ENCODE results near the gene NDUFA13. TPM values are rescaled to one million over a fixed set of nuclear protein-coding genes. Genes with fewer than 3 reads are reported as not detected.

The NDUFA13 gene
- total RNA-seq, 1 experiment from 2014 or later = 130 TPM

DNA sequence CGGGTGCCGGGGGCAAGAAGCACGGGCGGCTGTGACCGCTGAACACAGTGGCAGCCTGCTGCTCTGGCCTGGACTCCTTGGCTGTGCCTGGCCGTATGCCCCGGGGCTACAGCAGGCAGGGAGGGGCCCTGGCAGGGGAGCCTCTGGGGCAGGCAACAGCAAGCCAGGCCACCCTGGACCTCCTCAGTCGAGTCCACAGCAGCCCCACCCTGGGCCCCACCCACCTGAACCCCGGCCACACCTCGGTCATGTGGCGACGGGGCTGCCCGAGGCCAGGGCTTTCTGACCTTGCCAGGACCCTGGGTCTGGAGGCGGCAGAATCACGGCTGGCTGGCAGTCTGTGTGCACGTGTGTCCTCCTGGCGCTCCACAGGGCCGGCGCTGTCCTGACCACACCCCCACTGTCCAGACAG lies 30.7 kb downstream of the NDUFA13 start:
- Histone ChIP-seq H3K27ac (no peak overlapping the region), H3K4me3 (no peak overlapping the region), H3K27me3 (replicated peaks) (no peaks in the 10 kb centered on the region; the same call in 1 of the 2 replicates), H3K9me3 (replicated peaks) (no peaks in the 10 kb centered on the region; the same call in 1 of the 2 replicates), H3K36me3 (no peaks in the 10 kb centered on the region), H3K4me1 (replicated peaks) (no peaks in the 10 kb centered on the region)
- DNase-seq (ENCODE audit: low read depth in 1 of 2, low spot score in 2 of 2) = no peak

DNA sequence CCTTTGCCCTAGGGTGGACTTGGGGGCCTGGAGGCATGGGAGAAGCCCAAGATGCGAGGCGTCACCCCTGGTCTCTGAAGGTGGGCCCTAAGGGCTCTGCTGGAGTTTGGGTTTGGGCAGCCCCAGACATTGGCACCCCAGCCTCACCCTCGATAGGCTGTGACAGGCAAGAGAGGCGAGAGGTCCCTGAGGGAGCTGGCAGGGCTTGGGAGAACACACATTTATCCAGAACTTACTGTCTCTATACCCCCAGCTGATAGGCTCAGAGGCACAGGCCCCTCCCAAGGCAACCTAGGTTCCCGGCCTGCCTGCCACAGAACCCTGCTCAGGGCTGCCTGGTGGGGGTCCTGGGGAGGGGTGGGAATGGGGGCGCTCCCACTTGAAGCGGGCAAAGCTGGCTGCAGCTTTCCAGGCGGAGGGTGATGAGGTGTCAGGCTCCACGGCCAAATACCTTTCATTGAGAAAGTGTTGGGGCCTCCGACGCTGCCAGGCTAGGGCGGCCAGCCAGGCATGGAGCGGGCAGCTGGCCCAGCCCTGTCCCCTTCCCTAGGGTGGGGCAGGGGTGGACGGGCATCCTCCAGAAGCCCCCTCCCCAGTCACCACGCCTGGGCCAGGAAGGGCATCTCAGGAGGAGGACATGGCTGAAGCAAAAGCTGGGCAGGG lies 31.8 kb downstream of the NDUFA13 start:
- Histone ChIP-seq H3K27me3 (replicated peaks) (no peaks in the 10 kb centered on the region; the same call in 1 of the 2 replicates), H3K9me3 (replicated peaks) (no peaks in the 10 kb centered on the region; the same call in 1 of the 2 replicates), H3K4me1 (replicated peaks) (no peaks in the 10 kb centered on the region)

DNA sequence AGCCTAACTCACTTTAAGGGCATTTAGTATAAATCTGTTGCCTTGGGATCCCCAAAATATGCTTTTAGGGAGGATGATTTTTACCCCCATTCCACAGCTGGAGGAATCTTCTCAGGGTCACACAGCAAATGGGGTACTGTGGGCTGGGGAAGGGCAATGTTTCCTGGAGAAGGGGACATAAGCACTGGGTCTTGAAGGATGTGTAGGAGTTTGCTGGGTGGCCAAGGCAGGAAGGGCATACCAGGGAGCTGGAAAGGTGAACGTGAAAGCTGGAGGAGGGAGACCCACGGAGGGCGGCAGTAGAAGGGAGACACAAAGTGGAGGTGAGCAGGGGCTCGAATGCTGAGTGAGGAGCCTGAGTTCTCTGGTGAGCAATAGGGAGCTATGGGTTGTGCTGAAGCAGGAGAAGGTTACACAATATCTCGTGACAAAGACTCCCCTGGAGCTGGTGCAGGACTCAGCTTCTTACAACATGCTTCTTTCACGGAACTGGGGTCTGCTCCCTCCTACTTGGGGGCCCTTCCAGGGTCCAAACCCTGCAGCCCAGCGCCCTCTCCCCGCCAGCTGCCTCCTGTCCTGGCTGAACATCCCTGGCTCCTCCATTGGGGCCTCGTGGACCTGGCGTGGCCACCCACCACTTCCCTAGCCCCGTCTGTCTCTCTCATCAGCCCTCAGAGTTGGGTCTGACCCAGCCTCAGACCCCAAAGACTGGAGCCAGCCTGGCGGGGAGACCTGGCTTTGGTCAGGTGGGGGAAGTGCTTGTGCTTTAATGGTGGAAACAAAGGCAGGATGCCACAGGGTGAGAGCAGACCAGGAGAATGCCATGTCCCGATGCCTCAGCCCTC lies 33.1 kb downstream of the NDUFA13 start:
- no peaks in the 10 kb centered on the region for H3K36me3 ChIP-seq
- no peaks in the 10 kb centered on the region for H3K4me1 ChIP-seq (replicated peaks)
- H3K4me3 ChIP-seq = no peak overlapping the region
- no peaks in the 10 kb centered on the region; the same call in 1 of the 2 replicates for H3K9me3 ChIP-seq (replicated peaks)
- no peak overlapping the region for H3K27ac ChIP-seq
- no peak for DNase-seq (ENCODE audit: low read depth in 1 of 2, low spot score in 2 of 2)
- H3K27me3 ChIP-seq (replicated peaks) = no peaks in the 10 kb centered on the region; the same call in 1 of the 2 replicates

More for the DNA sequence above, 31.8 kb downstream of the NDUFA13 start:
- Histone ChIP-seq H3K36me3 (no peaks in the 10 kb centered on the region), H3K27ac (no peak overlapping the region), H3K4me3 (no peak overlapping the region)
- DNase-seq (ENCODE audit: low read depth in 1 of 2, low spot score in 2 of 2) = no peak

DNA sequence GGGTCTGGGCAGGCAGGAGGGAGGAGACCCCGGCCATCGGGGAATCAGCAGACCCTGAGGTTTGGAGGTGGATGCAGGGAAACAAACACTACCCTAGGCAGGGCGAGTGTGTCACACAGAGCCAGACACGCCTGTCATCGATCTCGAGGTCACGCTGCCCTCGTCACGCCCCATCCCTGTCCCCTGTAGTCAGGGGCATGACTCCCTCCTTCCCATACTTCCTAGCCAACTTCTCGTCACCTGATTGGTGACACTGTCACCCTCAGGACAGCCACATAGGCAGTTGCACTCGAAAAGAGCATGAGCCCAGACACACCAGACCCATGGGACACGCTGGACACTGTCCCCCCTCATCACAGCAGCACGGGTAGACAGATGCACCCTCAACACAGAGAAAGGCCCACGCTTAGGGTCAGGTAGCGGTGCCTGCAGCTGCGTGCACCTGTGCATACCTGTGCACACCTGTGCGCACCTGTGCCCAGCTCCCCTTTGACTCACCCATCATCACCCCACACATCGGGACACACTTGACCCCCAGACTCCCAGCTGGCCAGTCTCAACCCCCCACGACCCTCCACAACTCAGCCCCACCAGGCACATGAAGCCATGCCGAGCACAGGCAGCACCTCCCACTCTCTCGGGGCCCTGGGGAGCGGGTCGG lies 33.9 kb downstream of the NDUFA13 start:
- Histone ChIP-seq H3K4me3 (no peak overlapping the region), H3K4me1 (replicated peaks) (no peaks in the 10 kb centered on the region), H3K9me3 (replicated peaks) (no peaks in the 10 kb centered on the region), H3K27me3 (replicated peaks) (no peaks in the 10 kb centered on the region; the same call in 1 of the 2 replicates), H3K27ac (no peak overlapping the region), H3K36me3 (no peaks in the 10 kb centered on the region)
- no peak for DNase-seq (ENCODE audit: low read depth in 1 of 2, low spot score in 2 of 2)

DNA sequence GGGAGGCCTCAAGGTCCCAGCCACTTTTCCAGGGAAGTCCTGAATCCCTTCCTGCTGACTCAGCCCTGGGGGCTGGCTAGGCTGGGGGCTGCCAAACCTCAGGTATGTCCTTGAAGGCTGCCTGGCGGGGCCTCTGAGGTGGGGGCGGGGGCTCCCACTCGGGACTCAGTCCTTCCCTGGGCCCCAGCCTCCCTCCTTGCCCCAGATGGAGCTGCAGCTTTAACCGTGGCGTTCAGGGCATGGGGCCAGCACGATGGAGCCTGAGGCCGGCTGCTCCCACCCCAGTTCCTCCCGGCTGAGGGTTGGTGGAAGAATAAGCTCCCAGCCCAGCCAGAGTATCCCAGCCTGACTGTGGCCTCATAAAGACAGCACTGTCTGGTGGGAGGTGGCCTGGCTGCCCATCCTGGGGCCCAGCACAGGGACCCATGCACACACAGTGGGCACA lies 34.5 kb downstream of the NDUFA13 start:
- Histone ChIP-seq H3K27ac (no peak overlapping the region), H3K36me3 (no peaks in the 10 kb centered on the region), H3K4me1 (replicated peaks) (no peaks in the 10 kb centered on the region), H3K4me3 (no peak overlapping the region), H3K9me3 (replicated peaks) (no peaks in the 10 kb centered on the region), H3K27me3 (replicated peaks) (no peaks in the 10 kb centered on the region; the same call in 1 of the 2 replicates)
- DNase-seq (ENCODE audit: low read depth in 1 of 2, low spot score in 2 of 2) = no peak

DNA sequence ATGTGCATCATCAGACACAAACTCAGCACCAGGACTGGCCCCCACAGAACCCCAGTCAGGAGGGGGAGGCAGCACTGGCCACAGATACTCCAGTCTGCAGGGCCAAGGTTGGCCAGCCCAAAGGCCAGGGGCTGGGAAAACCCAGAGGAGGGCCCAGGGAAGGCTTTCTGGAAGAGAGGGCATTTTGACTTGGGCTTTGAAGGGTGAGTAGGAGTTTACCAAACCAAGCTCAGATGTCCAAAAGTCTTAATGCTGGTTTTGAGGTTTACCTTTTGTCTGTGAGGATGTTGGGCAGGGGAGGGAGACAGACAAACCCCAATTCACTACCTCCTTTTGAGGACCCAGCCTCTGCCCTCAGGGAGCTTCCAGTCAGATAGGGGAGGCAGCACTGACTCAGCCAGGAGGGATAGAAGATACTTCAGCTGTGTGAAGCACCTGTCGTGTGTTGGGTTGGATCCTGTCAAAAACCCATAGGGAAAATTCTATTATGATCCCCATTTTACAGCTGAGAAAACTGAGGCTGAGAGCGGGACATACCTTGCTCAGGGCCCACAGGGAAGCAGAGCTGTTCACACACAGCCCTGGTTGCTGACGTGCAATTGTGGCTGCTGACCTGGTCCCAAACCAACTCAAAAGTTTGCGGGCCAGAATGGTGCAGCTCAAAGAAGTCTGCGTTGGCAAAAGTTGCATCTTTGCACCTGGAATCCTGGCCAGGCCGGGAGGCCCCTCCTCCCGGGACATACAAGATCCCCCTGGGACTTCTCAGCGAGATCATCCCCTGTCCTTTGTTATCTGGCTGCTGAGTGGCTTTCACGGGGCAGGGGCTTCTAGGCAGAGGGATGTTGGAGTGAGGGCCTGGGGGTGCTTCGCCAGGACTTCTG lies 35.2 kb downstream of the NDUFA13 start:
- Histone ChIP-seq H3K4me3 (no peak overlapping the region), H3K36me3 (no peaks in the 10 kb centered on the region), H3K4me1 (replicated peaks) (no peaks in the 10 kb centered on the region), H3K9me3 (replicated peaks) (no peaks in the 10 kb centered on the region), H3K27me3 (replicated peaks) (no peaks in the 10 kb centered on the region; the same call in 1 of the 2 replicates), H3K27ac (no peak overlapping the region)
- no peak for DNase-seq (ENCODE audit: low read depth in 1 of 2, low spot score in 2 of 2)

DNA sequence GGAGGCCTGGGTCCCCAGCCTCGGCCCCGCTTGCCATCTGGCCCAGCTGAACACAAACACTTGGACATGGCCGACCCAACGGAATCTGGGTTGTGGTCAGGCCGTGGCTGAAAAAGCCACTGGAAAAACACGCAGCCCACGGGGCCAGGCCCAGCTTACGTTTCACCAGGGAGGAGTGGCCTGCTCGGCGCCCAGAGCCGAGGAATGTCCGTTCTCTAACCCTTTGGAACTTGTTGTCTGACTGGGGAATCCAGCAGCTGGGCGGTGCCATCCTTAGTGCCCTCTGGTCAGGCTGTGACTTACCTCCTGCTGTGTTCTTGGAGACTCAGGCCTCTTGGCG lies 35.8 kb downstream of the NDUFA13 start:
- DNase-seq (ENCODE audit: low read depth in 1 of 2, low spot score in 2 of 2) = no peak

DNA sequence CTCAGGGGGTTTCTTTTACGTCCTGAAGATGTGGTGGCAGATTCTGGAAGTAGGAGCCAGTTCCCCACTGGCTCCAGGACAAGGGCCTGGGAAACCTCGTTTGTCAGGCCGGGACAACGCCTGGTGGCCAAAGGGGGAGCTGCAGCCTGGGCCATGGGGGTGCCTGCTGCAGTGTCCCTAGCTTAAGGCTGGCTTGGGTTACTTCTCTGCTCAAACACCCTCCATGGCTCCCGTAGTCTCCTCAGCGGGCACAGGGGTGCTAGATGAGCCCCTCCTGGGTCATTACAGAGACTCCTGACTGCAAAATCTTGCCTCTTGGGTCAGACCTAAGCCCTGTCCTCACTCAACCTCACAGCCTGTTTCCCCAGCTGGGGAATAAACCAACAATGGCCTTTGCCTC lies 36.8 kb downstream of the NDUFA13 start:
- Histone ChIP-seq H3K4me1 (replicated peaks) (no peaks in the 10 kb centered on the region), H3K27me3 (replicated peaks) (no peaks in the 10 kb centered on the region; the same call in 1 of the 2 replicates), H3K27ac (no peak overlapping the region), H3K9me3 (replicated peaks) (no peaks in the 10 kb centered on the region), H3K36me3 (no peaks in the 10 kb centered on the region), H3K4me3 (no peak overlapping the region)
- no peak for DNase-seq (ENCODE audit: low read depth in 1 of 2, low spot score in 2 of 2)

More for the DNA sequence above, 35.8 kb downstream of the NDUFA13 start:
- no peaks in the 10 kb centered on the region; the same call in 1 of the 2 replicates for H3K27me3 ChIP-seq (replicated peaks)
- no peak overlapping the region for H3K27ac ChIP-seq
- H3K4me3 ChIP-seq = no peak overlapping the region
- H3K36me3 ChIP-seq = no peaks in the 10 kb centered on the region
- H3K4me1 ChIP-seq (replicated peaks) = no peaks in the 10 kb centered on the region
- H3K9me3 ChIP-seq (replicated peaks) = no peaks in the 10 kb centered on the region

DNA sequence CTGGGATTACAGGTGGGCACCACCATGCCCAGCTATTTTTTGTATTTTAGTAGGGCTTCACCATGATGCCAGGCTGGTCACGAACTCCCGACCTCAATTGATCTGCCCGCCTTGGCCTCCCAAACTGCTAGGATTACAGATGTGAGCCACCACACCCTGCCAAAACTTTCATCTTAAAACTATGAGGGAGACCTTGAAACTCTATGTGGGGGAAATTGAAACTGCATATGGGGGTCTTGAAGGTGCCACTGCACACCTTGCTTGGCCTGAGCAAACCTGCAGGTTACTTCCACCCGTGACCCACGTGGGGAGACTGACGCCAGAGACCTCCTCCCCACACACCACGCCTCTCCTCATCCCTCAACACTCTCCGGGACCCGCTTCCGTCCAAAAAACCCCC lies 37.6 kb downstream of the NDUFA13 start:
- Histone ChIP-seq H3K27ac (no peak overlapping the region), H3K9me3 (replicated peaks) (no peaks in the 10 kb centered on the region), H3K27me3 (replicated peaks) (no peaks in the 10 kb centered on the region; the same call in 1 of the 2 replicates), H3K4me3 (no peak overlapping the region), H3K36me3 (no peaks in the 10 kb centered on the region), H3K4me1 (replicated peaks) (no peaks in the 10 kb centered on the region)
- DNase-seq (ENCODE audit: low read depth in 1 of 2, low spot score in 2 of 2) = no peak

DNA sequence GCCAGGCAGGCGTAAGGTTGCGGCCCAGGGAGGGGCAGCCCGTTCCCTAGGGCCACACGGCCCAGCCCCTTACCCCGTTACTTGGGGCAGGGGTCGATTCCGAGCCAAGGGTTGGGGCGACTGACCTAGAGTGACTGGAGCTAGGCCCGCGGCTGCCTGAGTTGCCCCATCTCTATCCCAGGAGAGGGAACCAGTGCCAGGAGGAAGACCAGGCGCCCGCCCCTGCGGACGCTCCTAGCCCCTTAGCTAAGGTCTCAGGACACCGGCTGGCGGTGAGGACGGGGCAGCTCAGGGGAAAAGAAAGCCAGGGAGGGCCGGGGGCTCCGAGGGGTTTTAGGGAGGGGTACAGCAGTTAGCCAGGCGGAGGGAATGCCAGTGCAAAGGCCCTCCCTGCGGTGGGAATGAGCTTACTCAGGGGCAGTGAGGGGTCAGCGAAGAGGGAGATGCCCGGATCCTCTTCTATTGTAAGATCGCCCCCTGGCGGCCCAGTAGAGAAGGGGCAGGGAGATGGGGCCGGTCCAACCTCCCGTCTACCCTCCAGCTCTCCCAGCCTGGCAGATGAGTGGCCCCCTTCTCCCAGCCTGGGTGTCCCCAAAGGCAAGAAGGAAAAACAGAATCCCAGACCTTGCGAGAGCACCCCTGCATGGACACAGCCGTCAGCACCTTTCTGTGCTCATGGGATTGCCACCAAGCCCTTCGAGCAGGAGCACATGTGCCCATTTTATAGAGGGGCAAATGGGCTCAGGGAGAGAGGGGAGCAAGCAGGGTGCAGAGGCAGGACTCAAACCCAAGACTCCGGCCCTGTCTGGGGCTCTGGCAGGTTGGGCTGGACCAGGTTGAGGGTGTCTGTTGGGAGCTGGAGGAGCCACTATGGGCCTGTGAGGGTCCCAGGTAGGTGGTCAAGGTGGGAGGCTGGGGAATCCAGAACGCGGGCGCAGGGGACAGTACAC lies 38.3 kb downstream of the NDUFA13 start:
- DNase-seq (ENCODE audit: low read depth in 1 of 2, low spot score in 2 of 2) = peak in 1 of 2 experiments; percentile 27
- H3K4me1 ChIP-seq (replicated peaks) = no peaks in the 10 kb centered on the region
- H3K4me3 ChIP-seq = no peak overlapping the region
- no peaks in the 10 kb centered on the region for H3K36me3 ChIP-seq
- no peaks in the 10 kb centered on the region for H3K9me3 ChIP-seq (replicated peaks)
- H3K27me3 ChIP-seq (replicated peaks) = no peaks in the 10 kb centered on the region; the same call in 1 of the 2 replicates
- no peak overlapping the region for H3K27ac ChIP-seq

DNA sequence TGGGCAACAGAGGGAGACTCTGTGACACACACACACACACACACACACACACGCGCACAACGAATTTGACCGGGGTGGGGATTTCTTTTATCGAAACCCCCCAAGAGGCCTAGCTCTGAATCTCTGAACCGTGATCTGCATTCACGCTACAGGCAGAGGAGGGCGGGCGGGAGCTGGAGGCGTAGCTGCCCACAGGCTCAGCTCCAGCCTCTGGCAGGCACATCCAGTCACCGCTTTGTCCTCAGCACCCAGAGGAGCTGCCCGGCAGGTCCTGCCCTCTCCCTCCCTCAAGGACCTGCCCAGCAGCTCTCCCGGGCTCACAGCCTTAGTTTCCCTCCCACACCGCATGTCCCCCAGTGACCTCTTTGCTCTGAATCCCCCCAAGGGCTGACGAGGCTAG lies 42.0 kb downstream of the NDUFA13 start:
- H3K27ac ChIP-seq = no peak overlapping the region
- H3K4me1 ChIP-seq (replicated peaks) = no peaks in the 10 kb centered on the region
- no peak overlapping the region for H3K4me3 ChIP-seq
- no peak for DNase-seq (ENCODE audit: low read depth in 1 of 2, low spot score in 2 of 2)
- H3K9me3 ChIP-seq (replicated peaks) = no peaks in the 10 kb centered on the region
- H3K27me3 ChIP-seq (replicated peaks) = no peaks in the 10 kb centered on the region
- H3K36me3 ChIP-seq = no peaks in the 10 kb centered on the region

DNA sequence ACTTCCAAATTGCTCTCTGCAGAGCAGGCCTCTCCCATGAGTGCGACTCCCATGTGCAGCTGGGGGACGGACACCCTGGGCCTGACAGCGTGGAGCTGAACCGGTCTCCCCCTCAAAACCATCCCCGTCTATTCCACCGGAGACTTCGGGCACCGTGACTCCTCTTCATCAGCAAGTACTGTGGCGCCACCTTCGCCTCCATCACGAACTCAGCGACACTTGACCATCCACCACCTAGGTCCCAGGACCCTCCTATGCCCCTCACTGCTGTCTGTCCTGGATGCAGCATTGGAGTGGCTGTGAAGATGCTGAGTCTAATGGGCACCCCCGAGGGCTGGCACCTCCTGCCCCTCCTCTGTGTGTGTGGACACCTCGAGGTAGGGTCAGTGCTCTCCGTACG lies 42.6 kb downstream of the NDUFA13 start:
- no peaks in the 10 kb centered on the region for H3K9me3 ChIP-seq (replicated peaks)

More for the DNA sequence above, 42.6 kb downstream of the NDUFA13 start:
- Histone ChIP-seq H3K4me3 (no peak overlapping the region), H3K36me3 (no peaks in the 10 kb centered on the region), H3K4me1 (replicated peaks) (no peaks in the 10 kb centered on the region), H3K27me3 (replicated peaks) (no peaks in the 10 kb centered on the region), H3K27ac (no peak overlapping the region)
- DNase-seq (ENCODE audit: low read depth in 1 of 2, low spot score in 2 of 2) = no peak

All from SJSA1 (cell line).